Measurements from ENCODE around the gene FCHSD1.

FCHSD1 gene

GRCh38 chr5:141694479-141694878 lies 43.3 kb upstream of the FCHSD1 start:
- ATAC-seq: no peak
- no peak for TF ChIP-seq TOX (CRISPR knock-in tag; IDR thresholded peaks at IDR 0.05; ENCODE audit: borderline replicate concordance)
- no peak for TF ChIP-seq CSDC2 (CRISPR knock-in tag; IDR thresholded peaks at IDR 0.05)
- TF ChIP-seq ZFP30 (CRISPR knock-in tag; IDR thresholded peaks at IDR 0.05): no peak
- TF ChIP-seq RARB (CRISPR knock-in tag; IDR thresholded peaks at IDR 0.05): no peak

- TF ChIP-seq ZNF8 (CRISPR knock-in tag; IDR thresholded peaks at IDR 0.05) (no peak), CSDC2 (CRISPR knock-in tag; IDR thresholded peaks at IDR 0.05) (no peak), OSR1 (CRISPR knock-in tag; IDR thresholded peaks at IDR 0.05) (no peak), PPARA (CRISPR knock-in tag; IDR thresholded peaks at IDR 0.05; ENCODE audit: borderline replicate concordance) (no peak), TSHZ2 (CRISPR knock-in tag; IDR thresholded peaks at IDR 0.05) (no peak), POU6F1 (CRISPR knock-in tag; IDR thresholded peaks at IDR 0.05; ENCODE audit: borderline replicate concordance, low read depth) (no peak), ESRRG (CRISPR knock-in tag; IDR thresholded peaks at IDR 0.05) (no peak), CREB5 (CRISPR knock-in tag; IDR thresholded peaks at IDR 0.05; ENCODE audit: low read depth) (no peak), BACH2 (CRISPR knock-in tag; IDR thresholded peaks at IDR 0.05; ENCODE audit: borderline replicate concordance) (no peak), ZFP30 (CRISPR knock-in tag; IDR thresholded peaks at IDR 0.05) (no peak), RARB (CRISPR knock-in tag; IDR thresholded peaks at IDR 0.05) (no peak)
- no peak for ATAC-seq
Observed at GRCh38 chr5:141692919-141693725, 41.9 kb upstream of the FCHSD1 start.

- ATAC-seq: no peak
- TF ChIP-seq ZNF8 (CRISPR knock-in tag; IDR thresholded peaks at IDR 0.05) (no peak), TSHZ2 (CRISPR knock-in tag; IDR thresholded peaks at IDR 0.05) (no peak), PPARA (CRISPR knock-in tag; IDR thresholded peaks at IDR 0.05; ENCODE audit: borderline replicate concordance) (no peak), BACH2 (CRISPR knock-in tag; IDR thresholded peaks at IDR 0.05; ENCODE audit: borderline replicate concordance) (no peak), ZNF70 (CRISPR knock-in tag; IDR thresholded peaks at IDR 0.05) (no peak), ESRRG (CRISPR knock-in tag; IDR thresholded peaks at IDR 0.05) (no peak), CSRNP3 (CRISPR knock-in tag; IDR thresholded peaks at IDR 0.05) (no peak), SNAI2 (CRISPR knock-in tag; IDR thresholded peaks at IDR 0.05) (no peak)
Observed at GRCh38 chr5:141692533-141692888, 41.3 kb upstream of the FCHSD1 start.

All from SK-N-SH treated with all-trans-retinoic acid at 6 μM for 48 hours (cell line).